Astrocyte (in vitro differentiated cells and primary cell): ENCODE data around the gene HLA-DQA1. TPM values are rescaled to one million over a fixed set of nuclear protein-coding genes. Genes with fewer than 3 reads are reported as not detected.

ENCODE experiments used
- DNase-seq: peaks from one replicate; pipeline ENCODE4 v3.0.0-alpha.2; 2010; ENCODE audit warnings: low read depth
- FAIRE-seq: peaks from 2 replicates; lab custom pipeline; 2011; peaks lifted over from hg19 to GRCh38; lab: Jason Lieb, UNC
- H2AFZ ChIP-seq: 2 replicates; pipeline ENCODE4 v1.6.0; 2012; ENCODE audit warnings: low read depth, low read length, inconsistent platforms
- H3K27ac ChIP-seq: 2 replicates; pipeline ENCODE4 v1.5.1; 2011; ENCODE audit warnings: low read depth, low read length, inconsistent platforms
- H3K27me3 ChIP-seq: 2 replicates; pipeline ENCODE4 v1.6.0; 2011; ENCODE audit warnings: low read length, inconsistent platforms; ENCODE audit not compliant: insufficient read depth
- H3K36me3 ChIP-seq: 2 replicates; pipeline ENCODE4 v1.5.1; 2011; ENCODE audit warnings: low read length, inconsistent platforms; ENCODE audit not compliant: insufficient read depth
- H3K4me1 ChIP-seq: 2 replicates; pipeline ENCODE4 v1.5.1; 2011; ENCODE audit warnings: low read length, inconsistent platforms; ENCODE audit not compliant: insufficient read depth
- H3K4me2 ChIP-seq: 2 replicates; pipeline ENCODE4 v1.6.0; 2012; ENCODE audit warnings: low read length, inconsistent platforms
- H3K4me3 ChIP-seq: 2 replicates; pipeline ENCODE4 v1.5.1; 2011; ENCODE audit warnings: low read depth, mild to moderate bottlenecking, low read length, inconsistent platforms; ENCODE audit not compliant: insufficient read depth
- H3K79me2 ChIP-seq: 2 replicates; pipeline ENCODE4 v1.6.0; 2012; ENCODE audit warnings: mild to moderate bottlenecking, low read length, inconsistent platforms; ENCODE audit not compliant: insufficient read depth
- H3K9ac ChIP-seq: 2 replicates; pipeline ENCODE4 v1.6.0; 2012; ENCODE audit warnings: mild to moderate bottlenecking, low read length, inconsistent platforms
- H3K9me3 ChIP-seq: 2 replicates; pipeline ENCODE4 v1.5.1; 2012; ENCODE audit warnings: low read depth, mild to moderate bottlenecking, low read length, inconsistent platforms; ENCODE audit not compliant: insufficient read depth
- H4K20me1 ChIP-seq: 2 replicates; pipeline ENCODE4 v1.6.0; 2012; ENCODE audit warnings: low read length, inconsistent platforms; ENCODE audit not compliant: insufficient read depth
- H3K27ac Mint-ChIP-seq: one replicate; pipeline ENCODE4 v1.8.0; 2021; ENCODE audit warnings: mild to moderate bottlenecking, mixed read lengths; ENCODE audit not compliant: unreplicated experiment
- H3K27me3 Mint-ChIP-seq: one replicate; pipeline ENCODE4 v1.8.0; 2021; ENCODE audit warnings: low read depth, mixed read lengths; ENCODE audit not compliant: unreplicated experiment
- H3K36me3 Mint-ChIP-seq: one replicate; pipeline ENCODE4 v1.8.0; 2021; ENCODE audit warnings: low read depth, mixed read lengths; ENCODE audit not compliant: unreplicated experiment
- H3K4me1 Mint-ChIP-seq: one replicate; pipeline ENCODE4 v1.8.0; 2021; ENCODE audit warnings: low read depth, mixed read lengths; ENCODE audit not compliant: unreplicated experiment
- H3K4me3 Mint-ChIP-seq: one replicate; pipeline ENCODE4 v1.8.0; 2021; ENCODE audit warnings: mild to moderate bottlenecking, moderate library complexity, mixed read lengths; ENCODE audit not compliant: unreplicated experiment
- H3K9me3 Mint-ChIP-seq: one replicate; pipeline ENCODE4 v1.8.0; 2021; ENCODE audit warnings: mild to moderate bottlenecking, mixed read lengths; ENCODE audit not compliant: unreplicated experiment
- CTCF ChIP-seq: IDR thresholded peaks from 2 replicates; pipeline ENCODE4 v1.5.1; 2011; ENCODE audit warnings: low read depth, mild to moderate bottlenecking, inconsistent platforms, low read length, moderate library complexity; ENCODE audit not compliant: insufficient read depth
- EZH2 ChIP-seq: IDR thresholded peaks from 2 replicates; pipeline ENCODE4 v1.6.1; 2012; ENCODE audit warnings: mild to moderate bottlenecking, low read length, inconsistent platforms; ENCODE audit not compliant: insufficient read depth
- total RNA-seq: library from RNA; stranded (reverse); gene quantifications from 2 replicates; pipeline ENCODE4 v1.2.1, GENCODE V29; 2021

Gene HLA-DQA1
- total RNA-seq, 1 donor from 2014 or later = not detected

GRCh38 chr6:32666420-32667300 lies 29.5 kb downstream of the HLA-DQA1 start, which contains the start of gene HLA-DQB1:
Gene HLA-DQB1 (minus strand): TSS chr6:32666657. CDS start chr6:32666607, 50 bp downstream.
- Mint-ChIP-seq H3K4me1 (no peaks in the 10 kb centered on the region), H3K4me3 (peak within 1 kb of the TSS; percentile 79), H3K27me3 (peaks cover 22% of the 10 kb centered on the region), H3K36me3 (no peaks in the 10 kb centered on the region), H3K9me3 (peaks cover 6% of the 10 kb centered on the region), H3K27ac (no peak within 1 kb of the TSS)
- Histone ChIP-seq H3K9me3 (no peaks in the 10 kb centered on the region), H3K79me2 (no peaks in the 10 kb centered on the region), H3K4me2 (no peak within 1 kb of the TSS), H3K9ac (no peak within 1 kb of the TSS), H2AFZ (no peak within 1 kb of the TSS), H3K27ac (no peak within 1 kb of the TSS), H3K27me3 (no peaks in the 10 kb centered on the region), H4K20me1 (no peaks in the 10 kb centered on the region), H3K4me3 (no peak within 1 kb of the TSS), H3K36me3 (no peaks in the 10 kb centered on the region), H3K4me1 (no peaks in the 10 kb centered on the region)
- TF ChIP-seq CTCF (no peak), EZH2 (no peak)
- FAIRE-seq = no peak
- DNase-seq = no peak

- Histone ChIP-seq H3K4me1 (no peaks in the 10 kb centered on the region), H3K27me3 (no peaks in the 10 kb centered on the region), H3K36me3 (no peaks in the 10 kb centered on the region), H4K20me1 (no peaks in the 10 kb centered on the region), H2AFZ (no peak overlapping the region), H3K9ac (no peak overlapping the region), H3K79me2 (no peaks in the 10 kb centered on the region), H3K4me3 (no peak overlapping the region), H3K27ac (no peak overlapping the region), H3K9me3 (no peaks in the 10 kb centered on the region), H3K4me2 (no peak overlapping the region)
- Mint-ChIP-seq H3K4me1 (no peaks in the 10 kb centered on the region), H3K27me3 (peaks cover 18% of the 10 kb centered on the region), H3K4me3 (no peak overlapping the region), H3K9me3 (peaks cover 6% of the 10 kb centered on the region), H3K27ac (no peak overlapping the region), H3K36me3 (no peaks in the 10 kb centered on the region)
- DNase-seq = no peak
- FAIRE-seq = no peak
- TF ChIP-seq CTCF (no peak), EZH2 (no peak)
Measured at GRCh38 chr6:32668226-32668747, 31.1 kb downstream of the HLA-DQA1 start.

GRCh38 chr6:32669240-32669639 lies 32.0 kb downstream of the HLA-DQA1 start:
- H3K27ac Mint-ChIP-seq = no peak overlapping the region

More at GRCh38 chr6:32669240-32669639, 32.0 kb downstream of the HLA-DQA1 start:
- H3K27me3 Mint-ChIP-seq = peaks cover 18% of the 10 kb centered on the region
- no peaks in the 10 kb centered on the region for H3K79me2 ChIP-seq
- no peak overlapping the region for H3K9ac ChIP-seq
- DNase-seq (no peak), FAIRE-seq (no peak)
- H3K27me3 ChIP-seq = no peaks in the 10 kb centered on the region
- TF ChIP-seq EZH2 (no peak), CTCF (no peak)
- H3K4me1 Mint-ChIP-seq = no peaks in the 10 kb centered on the region
- peaks cover 6% of the 10 kb centered on the region for H3K9me3 Mint-ChIP-seq
- H3K36me3 Mint-ChIP-seq = no peaks in the 10 kb centered on the region
- no peak overlapping the region for H2AFZ ChIP-seq
- H3K4me1 ChIP-seq = no peaks in the 10 kb centered on the region
- no peak overlapping the region for H3K27ac ChIP-seq
- H3K4me2 ChIP-seq = no peak overlapping the region
- no peak overlapping the region for H3K4me3 ChIP-seq
- no peaks in the 10 kb centered on the region for H3K36me3 ChIP-seq
- no peak overlapping the region for H3K4me3 Mint-ChIP-seq
- no peaks in the 10 kb centered on the region for H3K9me3 ChIP-seq
- no peaks in the 10 kb centered on the region for H4K20me1 ChIP-seq
